ENCODE results near the gene ARL16.
A peak's percentile ranks its signal among the peaks of the same experiment; 100 is the strongest.

ARL16 gene

DNA sequence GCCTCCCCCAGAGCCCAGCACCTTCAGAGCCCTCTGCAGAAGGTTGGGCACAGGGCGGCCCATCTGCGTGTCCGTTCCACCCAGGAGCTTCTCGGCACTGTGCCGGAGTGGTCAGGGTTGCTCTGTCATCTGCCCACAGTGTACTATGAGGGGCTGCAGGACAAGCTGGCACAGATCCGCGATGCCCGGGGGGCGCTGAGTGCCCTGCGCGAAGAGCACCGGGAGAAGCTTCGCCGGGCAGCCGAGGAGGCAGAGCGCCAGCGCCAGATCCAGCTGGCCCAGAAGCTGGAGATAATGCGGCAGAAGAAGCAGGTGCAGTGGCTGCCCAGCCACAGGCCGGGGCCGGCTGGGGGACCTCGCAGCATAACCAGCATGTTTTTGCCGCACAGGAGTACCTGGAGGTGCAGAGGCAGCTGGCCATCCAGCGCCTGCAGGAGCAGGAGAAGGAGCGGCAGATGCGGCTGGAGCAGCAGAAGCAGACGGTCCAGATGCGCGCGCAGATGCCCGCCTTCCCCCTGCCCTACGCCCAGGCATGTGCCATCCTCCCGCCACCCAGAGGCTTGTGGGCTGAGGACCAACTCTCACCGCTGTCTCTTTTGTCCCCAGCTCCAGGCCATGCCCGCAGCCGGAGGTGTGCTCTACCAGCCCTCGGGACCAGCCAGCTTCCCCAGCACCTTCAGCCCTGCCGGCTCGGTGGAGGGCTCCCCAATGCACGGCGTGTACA, 12.8 kb upstream of the ARL16 start:
- H3K4me3 Mint-ChIP-seq: no peak overlapping the region
- no peaks in the 10 kb centered on the region for H3K27me3 Mint-ChIP-seq
- H3K9me3 Mint-ChIP-seq: no peaks in the 10 kb centered on the region
- no peak for DNase-seq (ENCODE audit: low spot score in 2 of 2)
- no peak for ATAC-seq (replicated peaks; ENCODE audit: extremely low read depth, poor library complexity, severe bottlenecking)
- H3K27ac Mint-ChIP-seq (ENCODE audit: low read depth): peak overlapping the region; percentile 25
- peaks cover 8% of the 10 kb centered on the region for H3K4me1 Mint-ChIP-seq
- peaks cover 27% of the 10 kb centered on the region for H3K36me3 Mint-ChIP-seq (ENCODE audit: insufficient read depth)

DNA sequence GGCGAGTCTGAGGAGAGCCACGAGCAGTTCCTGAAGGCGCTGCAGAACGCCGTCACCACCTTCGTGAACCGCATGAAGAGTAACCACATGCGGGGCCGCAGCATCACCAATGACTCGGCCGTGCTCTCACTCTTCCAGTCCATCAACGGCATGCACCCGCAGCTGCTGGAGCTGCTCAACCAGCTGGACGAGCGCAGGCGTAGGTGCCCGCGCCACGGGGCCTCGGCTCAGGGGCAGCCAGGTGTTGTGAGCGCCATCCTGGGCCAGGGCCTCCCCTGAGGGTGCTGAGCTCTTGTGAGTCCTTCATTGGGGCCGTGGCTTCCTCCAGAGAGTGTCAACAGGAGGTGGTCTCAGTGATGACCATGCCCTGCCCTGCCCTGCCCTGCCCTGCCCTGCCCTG, 12.2 kb upstream of the ARL16 start:
- no peak for DNase-seq (ENCODE audit: low spot score in 2 of 2)

DNA sequence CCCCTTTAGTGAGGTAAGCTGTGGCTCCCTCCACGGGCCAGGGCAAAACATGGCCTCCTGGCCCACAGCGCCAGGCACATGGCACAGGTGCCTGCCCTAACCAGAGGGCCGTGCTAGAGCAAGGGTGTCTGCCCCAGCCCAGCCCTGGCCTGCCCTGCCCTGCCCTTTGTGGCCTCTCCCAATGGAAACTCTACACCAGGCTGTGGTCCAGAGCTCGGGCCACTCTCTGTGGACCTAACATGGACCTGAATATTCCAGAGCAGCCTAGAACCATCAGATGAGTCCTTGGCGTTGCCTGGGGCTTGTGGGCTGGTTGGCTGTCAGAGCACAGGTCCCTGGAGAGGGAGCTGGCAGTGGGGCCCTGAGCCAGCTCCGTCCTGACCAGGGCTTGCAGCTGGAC, 11.6 kb upstream of the ARL16 start:
- no peaks in the 10 kb centered on the region for H3K27me3 Mint-ChIP-seq
- no peak for ATAC-seq (replicated peaks; ENCODE audit: extremely low read depth, poor library complexity, severe bottlenecking)

More for the DNA sequence above, 12.2 kb upstream of the ARL16 start:
- Mint-ChIP-seq H3K4me1 (peaks cover 3% of the 10 kb centered on the region), H3K9me3 (no peaks in the 10 kb centered on the region), H3K27me3 (no peaks in the 10 kb centered on the region), H3K4me3 (no peak overlapping the region), H3K36me3 (ENCODE audit: insufficient read depth) (peaks cover 29% of the 10 kb centered on the region), H3K27ac (ENCODE audit: low read depth) (no peak overlapping the region)
- ATAC-seq (replicated peaks; ENCODE audit: extremely low read depth, poor library complexity, severe bottlenecking): no peak

DNA sequence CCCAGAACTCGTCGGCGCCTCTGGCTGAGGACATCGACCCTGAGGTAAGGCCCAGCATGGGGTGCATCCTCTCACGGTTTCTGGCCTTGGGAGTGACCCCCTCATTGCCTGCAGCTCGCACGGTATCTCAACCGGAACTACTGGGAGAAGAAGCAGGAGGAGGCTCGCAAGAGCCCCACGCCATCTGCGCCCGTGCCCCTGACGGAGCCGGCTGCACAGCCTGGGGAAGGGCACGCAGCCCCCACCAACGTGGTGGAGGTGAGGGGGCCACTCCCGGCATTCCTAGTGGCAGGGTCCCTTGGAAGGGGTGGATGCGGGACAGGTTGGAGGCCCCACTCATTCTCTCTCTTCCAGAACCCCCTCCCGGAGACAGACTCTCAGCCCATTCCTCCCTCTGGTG, 11.2 kb upstream of the ARL16 start:
- Mint-ChIP-seq H3K36me3 (ENCODE audit: insufficient read depth) (peaks cover 24% of the 10 kb centered on the region), H3K27me3 (no peaks in the 10 kb centered on the region), H3K9me3 (no peaks in the 10 kb centered on the region), H3K27ac (ENCODE audit: low read depth) (no peak overlapping the region), H3K4me3 (no peak overlapping the region), H3K4me1 (peaks cover 4% of the 10 kb centered on the region)
- DNase-seq (ENCODE audit: low spot score in 2 of 2) (no peak), ATAC-seq (replicated peaks; ENCODE audit: extremely low read depth, poor library complexity, severe bottlenecking) (no peak)

More for the DNA sequence above, 11.6 kb upstream of the ARL16 start:
- no peak for DNase-seq (ENCODE audit: low spot score in 2 of 2)
- Mint-ChIP-seq H3K4me3 (no peak overlapping the region), H3K4me1 (no peaks in the 10 kb centered on the region), H3K27ac (ENCODE audit: low read depth) (no peak overlapping the region), H3K36me3 (ENCODE audit: insufficient read depth) (peaks cover 24% of the 10 kb centered on the region), H3K9me3 (no peaks in the 10 kb centered on the region)

DNA sequence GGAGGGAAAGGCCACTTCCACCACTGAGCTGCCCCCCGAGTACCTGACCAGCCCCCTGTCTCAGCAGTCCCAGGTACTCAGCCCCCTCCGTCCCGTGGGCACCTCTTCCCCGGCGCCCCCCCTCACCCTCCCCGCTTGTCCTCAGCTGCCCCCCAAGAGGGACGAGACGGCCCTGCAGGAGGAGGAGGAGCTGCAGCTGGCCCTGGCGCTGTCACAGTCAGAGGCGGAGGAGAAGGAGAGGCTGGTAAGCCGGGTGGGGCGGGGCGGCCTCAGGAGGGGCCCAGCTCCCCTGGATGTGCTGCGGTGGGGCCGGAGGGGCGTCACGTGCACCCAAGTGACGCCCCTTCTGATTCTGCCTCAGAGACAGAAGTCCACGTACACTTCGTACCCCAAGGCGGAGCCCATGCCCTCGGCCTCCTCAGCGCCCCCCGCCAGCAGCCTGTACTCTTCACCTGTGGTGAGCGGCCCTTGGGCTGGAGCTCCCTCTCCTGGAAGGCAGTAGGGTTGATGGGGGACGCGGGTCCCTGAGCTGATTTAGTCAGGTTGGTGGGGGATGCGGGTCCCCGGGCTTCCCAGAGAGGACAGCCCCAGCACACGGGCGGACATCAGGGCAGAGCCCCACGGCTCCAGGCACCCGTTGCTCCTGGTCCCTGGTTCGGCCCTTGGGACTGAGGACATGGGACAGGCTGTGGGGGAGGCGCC, 10.1 kb upstream of the ARL16 start:
- H3K36me3 Mint-ChIP-seq (ENCODE audit: insufficient read depth): peaks cover 25% of the 10 kb centered on the region
- no peak overlapping the region for H3K4me3 Mint-ChIP-seq
- no peak for DNase-seq (ENCODE audit: low spot score in 2 of 2)
- H3K27me3 Mint-ChIP-seq: no peaks in the 10 kb centered on the region
- no peak overlapping the region for H3K27ac Mint-ChIP-seq (ENCODE audit: low read depth)
- no peaks in the 10 kb centered on the region for H3K9me3 Mint-ChIP-seq
- H3K4me1 Mint-ChIP-seq: peaks cover 15% of the 10 kb centered on the region
- no peak for ATAC-seq (replicated peaks; ENCODE audit: extremely low read depth, poor library complexity, severe bottlenecking)

DNA sequence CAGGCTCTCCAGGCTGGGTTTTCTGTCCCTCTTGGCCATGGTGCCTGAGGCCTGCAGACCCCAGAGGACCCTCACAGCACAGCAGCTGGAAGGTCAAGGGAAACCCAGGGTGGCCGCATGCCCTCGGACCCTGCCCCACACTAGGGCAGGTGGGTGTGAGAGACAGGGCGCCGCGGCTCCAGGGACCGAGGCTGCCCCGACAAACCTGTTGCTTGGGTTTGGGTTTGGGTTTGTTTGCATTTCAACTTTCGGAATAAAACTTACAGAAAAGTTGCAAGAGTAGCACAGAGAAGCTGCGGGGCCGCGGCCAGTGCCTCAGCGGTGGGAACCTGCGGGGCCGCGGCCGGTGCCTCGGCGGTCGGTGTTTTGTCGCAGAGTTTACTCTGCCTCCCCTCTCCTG, 8.0 kb upstream of the ARL16 start:
- peaks cover 23% of the 10 kb centered on the region for H3K36me3 Mint-ChIP-seq (ENCODE audit: insufficient read depth)
- H3K4me1 Mint-ChIP-seq: peaks cover 22% of the 10 kb centered on the region
- H3K4me3 Mint-ChIP-seq: no peak overlapping the region
- no peak for ATAC-seq (replicated peaks; ENCODE audit: extremely low read depth, poor library complexity, severe bottlenecking)
- H3K27me3 Mint-ChIP-seq: no peaks in the 10 kb centered on the region
- H3K9me3 Mint-ChIP-seq: no peaks in the 10 kb centered on the region
- no peak overlapping the region for H3K27ac Mint-ChIP-seq (ENCODE audit: low read depth)
- no peak for DNase-seq (ENCODE audit: low spot score in 2 of 2)

DNA sequence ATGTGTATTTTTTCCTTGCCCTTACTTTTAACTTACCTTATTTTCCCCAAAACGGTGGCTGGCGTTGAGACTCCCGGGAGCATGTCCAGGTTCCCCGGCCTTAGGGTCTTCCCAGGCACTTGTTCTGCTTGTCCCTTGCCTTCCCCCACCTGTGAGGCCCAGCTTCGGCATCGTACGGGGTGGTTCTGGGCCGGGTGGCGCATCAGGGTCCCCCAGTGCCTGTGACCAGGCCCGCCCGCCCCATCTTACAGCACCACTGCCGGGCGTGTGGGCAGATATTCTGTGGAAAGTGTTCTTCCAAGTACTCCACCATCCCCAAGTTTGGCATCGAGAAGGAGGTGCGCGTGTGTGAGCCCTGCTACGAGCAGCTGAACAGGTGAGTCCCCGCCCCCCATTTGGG, 7.6 kb upstream of the ARL16 start:
- Mint-ChIP-seq H3K27me3 (no peaks in the 10 kb centered on the region), H3K9me3 (no peaks in the 10 kb centered on the region), H3K4me3 (no peak overlapping the region), H3K36me3 (ENCODE audit: insufficient read depth) (peaks cover 25% of the 10 kb centered on the region), H3K27ac (ENCODE audit: low read depth) (no peak overlapping the region), H3K4me1 (peaks cover 25% of the 10 kb centered on the region)
- DNase-seq (ENCODE audit: low spot score in 2 of 2) (no peak), ATAC-seq (replicated peaks; ENCODE audit: extremely low read depth, poor library complexity, severe bottlenecking) (no peak)

DNA sequence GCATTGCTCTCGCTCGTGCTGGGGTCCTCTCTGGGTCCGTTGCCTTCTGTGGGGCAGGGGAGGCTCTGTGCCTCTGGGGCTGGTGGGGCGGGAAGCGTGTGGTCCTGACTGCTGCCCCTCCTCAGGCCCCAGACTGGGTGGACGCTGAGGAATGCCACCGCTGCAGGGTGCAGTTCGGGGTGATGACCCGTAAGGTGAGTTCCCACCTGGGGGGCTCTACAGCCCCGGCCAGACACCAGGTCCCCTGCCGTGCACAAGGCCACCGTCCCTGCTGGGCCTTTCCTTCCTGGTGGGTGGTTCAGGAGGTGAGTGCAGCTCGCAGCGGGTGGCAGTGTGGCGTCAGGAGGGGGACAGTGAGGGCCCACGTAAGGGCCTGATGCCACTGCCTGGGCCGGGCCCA, 7.0 kb upstream of the ARL16 start:
- Mint-ChIP-seq H3K27me3 (no peaks in the 10 kb centered on the region), H3K4me3 (no peak overlapping the region), H3K4me1 (peaks cover 28% of the 10 kb centered on the region), H3K9me3 (no peaks in the 10 kb centered on the region), H3K36me3 (ENCODE audit: insufficient read depth) (peaks cover 26% of the 10 kb centered on the region), H3K27ac (ENCODE audit: low read depth) (no peak overlapping the region)
- DNase-seq (ENCODE audit: low spot score in 2 of 2): no peak
- no peak for ATAC-seq (replicated peaks; ENCODE audit: extremely low read depth, poor library complexity, severe bottlenecking)

DNA sequence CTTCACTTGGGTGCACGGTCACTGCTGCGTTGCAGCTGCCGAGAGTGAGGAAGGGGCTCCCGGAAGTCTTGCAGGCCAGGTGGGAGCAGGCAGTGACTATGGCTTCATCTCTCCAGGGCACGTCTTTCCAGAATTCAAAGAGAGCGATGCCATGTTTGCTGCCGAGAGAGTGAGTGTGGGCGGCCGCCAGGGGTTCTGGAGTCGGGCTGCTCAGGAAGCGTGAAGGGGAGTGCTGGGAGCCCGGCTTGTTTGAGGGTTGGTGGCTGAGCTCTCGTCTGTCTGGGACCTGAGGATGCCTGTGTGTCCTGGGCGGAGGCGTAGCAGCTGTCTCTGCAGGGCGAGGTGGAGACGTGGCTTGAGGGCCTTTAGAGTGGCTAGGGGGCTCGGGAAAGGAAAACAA, 6.5 kb upstream of the ARL16 start:
- Mint-ChIP-seq H3K4me1 (peaks cover 33% of the 10 kb centered on the region), H3K9me3 (no peaks in the 10 kb centered on the region), H3K27ac (ENCODE audit: low read depth) (peak overlapping the region; percentile 44), H3K4me3 (no peak overlapping the region), H3K27me3 (no peaks in the 10 kb centered on the region), H3K36me3 (ENCODE audit: insufficient read depth) (peaks cover 29% of the 10 kb centered on the region)
- ATAC-seq (replicated peaks; ENCODE audit: extremely low read depth, poor library complexity, severe bottlenecking) (no peak), DNase-seq (ENCODE audit: low spot score in 2 of 2) (no peak)

DNA sequence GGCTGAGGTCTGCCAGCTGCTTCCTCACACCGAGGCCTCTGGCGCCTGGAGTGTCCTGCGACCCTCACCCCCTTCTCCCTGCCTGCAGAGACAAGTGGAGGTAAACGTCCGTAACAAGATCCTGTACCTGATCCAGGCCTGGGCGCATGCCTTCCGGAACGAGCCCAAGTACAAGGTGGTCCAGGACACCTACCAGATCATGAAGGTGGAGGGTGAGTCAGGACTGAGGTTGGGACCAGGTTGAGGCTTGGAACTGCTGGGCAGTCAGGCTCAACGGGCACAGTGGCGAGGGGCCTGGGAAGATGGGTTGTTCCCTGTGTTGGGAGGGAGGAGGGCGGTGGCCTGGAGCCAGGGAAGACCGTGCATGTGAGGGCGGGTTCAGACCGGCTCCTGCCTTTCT, 5.0 kb upstream of the ARL16 start:
- Mint-ChIP-seq H3K4me1 (peaks cover 44% of the 10 kb centered on the region), H3K27me3 (no peaks in the 10 kb centered on the region), H3K4me3 (no peak overlapping the region), H3K9me3 (no peaks in the 10 kb centered on the region), H3K27ac (ENCODE audit: low read depth) (no peak overlapping the region), H3K36me3 (ENCODE audit: insufficient read depth) (peaks cover 34% of the 10 kb centered on the region)
- DNase-seq (ENCODE audit: low spot score in 2 of 2) (no peak), ATAC-seq (replicated peaks; ENCODE audit: extremely low read depth, poor library complexity, severe bottlenecking) (no peak)

DNA sequence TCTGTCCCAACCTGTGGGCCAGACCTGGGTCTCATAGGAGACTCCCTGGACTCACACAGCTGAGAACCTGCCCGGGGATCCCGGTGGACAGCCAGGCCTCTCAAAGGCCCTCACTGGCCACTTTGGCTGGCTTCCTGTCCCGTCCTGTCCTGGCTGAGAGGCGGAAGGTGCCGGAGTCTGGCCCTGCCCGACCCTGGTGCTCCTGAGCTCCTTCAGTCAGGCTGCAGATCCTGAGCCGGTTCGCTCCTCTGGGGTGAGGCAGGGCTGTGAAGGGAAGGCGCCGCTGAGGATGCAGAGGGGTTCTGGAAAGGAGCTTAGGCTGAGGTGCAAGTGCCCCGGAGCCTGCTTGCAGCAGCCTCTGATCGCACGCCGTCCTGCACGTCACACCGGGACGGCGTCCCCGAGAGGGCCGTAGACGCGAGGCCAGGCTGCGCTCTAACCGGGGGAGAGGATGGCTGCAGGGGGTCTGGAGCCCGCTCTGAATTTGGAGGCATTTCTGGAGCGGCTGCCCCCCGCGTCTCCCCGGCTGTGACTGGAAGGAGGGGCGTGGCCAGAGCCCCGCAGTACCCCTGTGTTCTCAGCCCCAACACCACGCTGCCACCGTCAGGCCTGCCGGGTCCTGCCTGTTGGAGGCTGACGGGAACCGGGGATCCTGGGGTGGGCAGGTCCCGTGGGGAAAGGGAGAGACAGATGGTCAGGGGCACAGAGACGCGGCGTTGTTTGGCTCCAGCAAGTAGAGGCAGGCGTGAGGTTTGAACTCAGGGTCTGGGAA, 4.4 kb upstream of the ARL16 start:
- Mint-ChIP-seq H3K4me3 (no peak overlapping the region), H3K9me3 (no peaks in the 10 kb centered on the region), H3K27me3 (no peaks in the 10 kb centered on the region), H3K27ac (ENCODE audit: low read depth) (peak overlapping the region; percentile 69), H3K36me3 (ENCODE audit: insufficient read depth) (peaks cover 36% of the 10 kb centered on the region), H3K4me1 (peaks cover 48% of the 10 kb centered on the region)
- ATAC-seq (replicated peaks; ENCODE audit: extremely low read depth, poor library complexity, severe bottlenecking) (no peak), DNase-seq (ENCODE audit: low spot score in 2 of 2) (no peak)

DNA sequence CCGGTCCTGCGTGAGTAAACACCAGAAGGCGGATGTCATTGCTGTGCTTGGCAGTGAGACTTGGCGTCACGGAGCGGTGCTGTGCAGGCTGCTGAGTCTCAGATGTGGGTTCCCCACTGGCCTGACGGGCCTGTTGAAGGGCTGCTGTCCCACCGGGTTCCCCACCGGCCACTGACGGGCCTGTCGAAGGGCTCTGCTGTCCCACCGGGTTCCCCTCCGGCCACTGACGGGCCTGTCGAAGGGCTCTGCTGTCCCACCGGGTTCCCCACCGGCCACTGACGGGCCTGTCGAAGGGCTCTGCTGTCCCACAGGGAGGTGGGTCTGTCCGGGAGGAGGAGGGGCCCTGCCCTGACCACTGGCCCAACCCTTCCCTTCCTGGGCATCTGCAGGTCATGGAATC, 3.0 kb upstream of the ARL16 start:
- no peak for ATAC-seq (replicated peaks; ENCODE audit: extremely low read depth, poor library complexity, severe bottlenecking)
- no peak overlapping the region for H3K27ac Mint-ChIP-seq (ENCODE audit: low read depth)
- peaks cover 30% of the 10 kb centered on the region for H3K36me3 Mint-ChIP-seq (ENCODE audit: insufficient read depth)
- H3K4me3 Mint-ChIP-seq: no peak overlapping the region
- no peaks in the 10 kb centered on the region for H3K9me3 Mint-ChIP-seq
- no peaks in the 10 kb centered on the region for H3K27me3 Mint-ChIP-seq
- DNase-seq (ENCODE audit: low spot score in 2 of 2): no peak
- peaks cover 54% of the 10 kb centered on the region for H3K4me1 Mint-ChIP-seq

DNA sequence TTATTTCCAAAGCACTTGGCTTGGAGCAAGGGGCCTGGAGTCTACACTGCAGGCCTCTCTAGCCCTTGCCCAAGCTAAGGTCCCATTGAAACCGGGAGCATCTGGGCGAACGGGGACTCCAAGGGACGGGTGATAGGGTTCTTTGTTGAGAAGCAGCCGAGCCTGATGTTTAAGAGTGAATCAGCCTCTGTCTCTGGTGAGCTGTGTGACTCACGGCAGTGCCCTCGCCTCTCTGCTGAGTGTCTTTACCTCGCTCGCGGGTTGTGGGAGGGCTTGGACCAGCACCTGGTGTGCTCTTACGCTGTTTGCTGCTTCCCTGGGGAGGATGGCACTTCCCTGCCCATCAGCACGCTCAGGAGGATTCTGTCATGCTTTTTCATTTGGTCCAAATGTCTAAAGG, 1.5 kb upstream of the ARL16 start:
- H3K4me1 Mint-ChIP-seq: peaks cover 53% of the 10 kb centered on the region

More for the DNA sequence above, 1.5 kb upstream of the ARL16 start:
- Mint-ChIP-seq H3K36me3 (ENCODE audit: insufficient read depth) (peaks cover 29% of the 10 kb centered on the region), H3K9me3 (no peaks in the 10 kb centered on the region), H3K27ac (ENCODE audit: low read depth) (peak overlapping the region; percentile 67), H3K27me3 (no peaks in the 10 kb centered on the region), H3K4me3 (peak overlapping the region; percentile 94)
- DNase-seq (ENCODE audit: low spot score in 2 of 2) (no peak), ATAC-seq (replicated peaks; ENCODE audit: extremely low read depth, poor library complexity, severe bottlenecking) (no peak)
